Right forelimb (tissue), 1 donor: ENCODE results near the gene APOL2.
"Not testable (repeated sequence)": the region's sequence is repeated elsewhere in the genome, so short reads cannot be mapped to it uniquely, and the experiment has no call there.

Experiments
- DNase-seq: peaks from one replicate; pipeline ENCODE4 v3.0.0-alpha.2; 2018

Gene APOL2

DNA sequence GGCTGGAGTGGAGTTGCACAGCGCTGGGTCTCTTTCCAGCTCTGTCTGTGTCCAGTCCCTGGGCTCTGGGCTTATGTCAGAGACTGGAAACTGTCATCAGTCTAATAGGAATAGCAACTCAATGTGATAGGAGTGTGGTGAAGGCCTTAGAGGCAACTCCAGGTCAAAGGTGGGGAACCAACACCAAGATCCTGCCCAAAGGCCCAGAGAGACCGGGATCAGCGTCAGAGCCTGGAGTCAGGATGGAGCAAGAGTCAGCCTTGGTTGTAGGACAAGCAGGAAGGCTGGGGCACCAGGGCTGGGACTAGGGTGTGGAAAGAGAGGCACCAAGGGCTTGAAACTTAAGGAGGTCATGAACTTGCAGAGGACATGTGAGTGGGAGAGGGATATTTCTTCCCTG, 23.0 kb upstream of the APOL2 start:
- DNase-seq: not testable (repeated sequence)

DNA sequence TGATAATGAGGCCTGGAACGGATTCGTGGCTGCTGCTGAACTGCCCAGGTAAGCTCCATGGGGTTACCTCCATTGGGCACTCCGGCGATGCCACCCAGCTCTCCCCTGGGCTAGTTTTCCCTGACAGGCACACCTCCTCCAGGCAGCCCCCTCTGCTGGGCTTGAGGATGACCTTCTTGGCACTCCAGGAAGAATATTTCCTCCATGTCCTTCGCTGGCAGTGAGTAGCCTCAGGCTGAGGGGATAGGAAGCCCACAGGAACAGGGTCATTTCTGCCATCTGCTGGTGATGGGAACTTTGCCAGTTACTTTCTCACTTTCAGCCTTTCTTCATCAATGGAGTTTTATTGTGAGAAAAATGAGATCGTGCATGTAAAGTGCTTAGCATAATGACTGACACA, 22.3 kb upstream of the APOL2 start:
- DNase-seq: not testable (repeated sequence)

DNA sequence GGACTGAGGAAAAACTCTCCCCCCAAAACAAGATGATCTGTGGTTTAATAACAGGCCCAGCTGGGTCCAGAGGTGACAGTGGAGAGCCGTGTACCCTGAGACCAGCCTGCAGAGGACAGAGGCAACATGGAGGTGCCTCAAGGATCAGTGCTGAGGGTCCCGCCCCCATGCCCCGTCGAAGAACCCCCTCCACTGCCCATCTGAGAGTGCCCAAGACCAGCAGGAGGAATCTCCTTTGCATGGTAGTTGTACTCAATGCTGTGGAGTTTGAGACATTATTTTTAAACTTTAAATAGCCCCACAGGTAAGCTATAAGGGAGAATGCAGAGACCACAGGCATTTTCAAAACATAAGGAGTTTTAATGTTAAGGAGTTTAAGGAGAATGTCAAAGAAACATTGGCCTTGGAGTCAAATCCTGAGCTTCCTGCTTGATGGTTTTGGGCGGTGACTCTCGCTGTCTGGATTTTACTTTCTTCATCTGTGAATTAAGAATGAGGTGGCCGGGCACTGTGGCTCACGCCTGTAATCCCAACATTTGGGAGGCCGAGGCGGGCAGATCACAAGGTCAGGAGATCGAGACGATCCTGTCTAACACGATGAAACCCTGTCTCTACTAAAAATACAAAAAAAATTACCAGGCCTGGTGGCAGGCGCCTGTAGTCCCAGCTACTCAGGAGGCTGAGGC, 20.4 kb upstream of the APOL2 start:
- no peak for DNase-seq

DNA sequence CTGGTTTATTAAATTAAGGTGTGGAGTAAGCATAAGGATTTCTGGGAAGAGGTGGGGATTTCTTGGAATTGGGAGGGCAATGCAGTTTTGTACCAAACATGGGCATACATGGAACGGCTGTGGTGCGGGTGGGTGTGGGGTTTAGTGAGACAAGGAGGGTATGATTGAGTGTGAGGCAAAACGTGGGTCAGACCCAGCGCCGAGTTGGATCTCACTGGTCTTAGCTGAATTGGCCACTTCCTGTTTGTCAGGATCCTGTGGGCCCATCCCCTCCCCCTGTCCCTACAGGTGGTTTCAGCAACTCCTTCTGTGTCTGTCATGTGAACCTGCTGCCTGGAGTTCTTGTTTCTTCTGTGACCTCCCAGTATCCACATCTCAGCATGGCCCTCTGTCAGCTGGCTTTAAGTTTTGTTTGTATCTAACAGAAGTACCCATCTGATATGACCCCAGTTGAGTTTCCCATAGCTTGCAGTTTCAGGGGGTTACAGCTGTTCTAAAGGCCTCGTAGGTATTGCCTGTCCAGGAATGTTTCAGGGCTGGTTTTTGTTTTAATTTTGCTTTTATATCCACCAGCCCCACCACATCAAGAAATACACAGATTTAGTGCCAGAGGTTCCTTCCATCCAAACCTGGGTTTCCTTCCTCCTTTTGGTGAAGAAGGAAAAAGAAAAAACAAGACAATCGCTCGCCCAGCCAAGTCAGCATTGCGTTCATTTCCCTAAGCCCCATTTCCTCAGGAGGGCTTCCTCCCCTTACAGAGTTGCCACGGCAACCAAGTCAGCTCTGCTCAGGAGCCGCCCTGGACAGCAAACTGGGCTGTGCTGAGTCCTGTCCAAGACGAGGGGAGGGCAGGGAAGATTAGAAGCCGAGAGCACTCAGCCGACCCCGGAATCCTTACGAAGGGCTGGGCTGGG, 19.6 kb upstream of the APOL2 start:
- no peak for DNase-seq

DNA sequence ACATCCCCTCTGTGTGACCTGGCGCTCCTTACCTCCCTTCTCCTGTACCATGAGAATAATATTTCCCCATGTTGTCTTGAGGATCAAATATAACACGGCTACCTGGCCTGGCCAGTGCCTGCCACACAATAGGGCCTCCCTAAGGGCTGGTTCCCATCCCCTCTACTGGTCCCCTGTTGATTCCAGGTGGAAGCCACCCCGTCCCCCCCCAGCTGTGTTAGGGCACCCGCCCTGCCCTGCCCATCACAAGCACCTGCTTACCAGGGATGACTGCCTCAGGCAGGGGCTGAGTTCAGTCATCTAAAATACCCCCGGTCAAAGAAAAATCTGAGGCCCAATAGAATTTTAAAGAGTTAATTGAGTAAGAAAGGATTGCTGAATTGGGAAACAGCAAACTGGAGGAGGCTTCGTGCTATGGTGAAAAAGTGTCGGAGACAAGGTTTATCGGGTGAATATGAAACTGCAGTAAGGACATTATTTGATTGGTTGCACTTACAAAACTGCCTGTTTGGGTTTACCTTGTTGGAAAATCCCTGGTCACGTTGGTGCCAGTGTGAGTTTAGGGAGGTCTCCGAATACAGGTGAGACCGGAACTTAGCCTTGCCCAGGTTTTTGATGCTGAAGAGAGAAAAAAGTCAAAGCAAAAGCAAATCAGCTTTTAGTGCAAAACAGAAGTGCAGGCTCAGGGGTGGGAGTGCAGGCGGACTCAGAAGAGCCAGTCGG, 18.8 kb upstream of the APOL2 start:
- DNase-seq: no peak

DNA sequence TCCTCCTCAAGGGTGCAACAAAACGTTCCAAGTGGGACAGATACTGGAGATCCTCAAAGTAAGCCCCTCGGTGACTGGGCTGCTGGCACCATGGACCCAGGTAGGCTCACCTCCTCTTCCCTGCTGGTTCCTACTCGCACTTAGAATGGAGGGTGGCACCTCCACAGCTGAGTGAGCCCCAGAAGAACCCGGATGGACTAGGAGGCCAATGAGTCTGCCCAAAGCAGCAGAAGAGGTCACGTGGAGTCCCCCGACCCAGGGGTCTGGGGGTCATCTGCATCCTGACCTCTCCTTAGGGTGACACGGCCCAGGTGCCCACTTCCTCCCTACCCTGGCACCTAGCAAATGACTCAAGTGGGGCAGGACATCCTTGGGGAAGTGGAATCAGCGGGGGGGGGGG, 18.0 kb upstream of the APOL2 start:
- DNase-seq: no peak

DNA sequence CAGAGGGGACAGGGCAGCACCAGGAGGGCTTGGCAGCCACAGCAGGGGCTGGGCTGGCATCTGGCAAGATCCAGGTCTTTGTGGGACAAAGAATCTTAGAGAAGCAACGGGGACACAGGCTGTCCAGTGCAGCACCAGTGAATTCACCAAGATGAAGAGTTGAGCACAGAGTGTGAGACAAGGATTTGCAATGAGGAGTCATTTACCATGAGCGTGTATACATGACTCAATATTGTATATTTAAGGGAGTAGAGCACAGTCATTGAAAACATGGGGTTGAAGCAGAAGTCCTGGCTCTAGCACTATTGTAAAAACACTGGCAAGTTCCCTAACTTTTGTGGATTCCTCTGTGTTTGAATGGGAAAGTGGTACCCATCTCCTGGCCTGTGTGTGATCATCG, 17.2 kb upstream of the APOL2 start:
- DNase-seq: no peak

DNA sequence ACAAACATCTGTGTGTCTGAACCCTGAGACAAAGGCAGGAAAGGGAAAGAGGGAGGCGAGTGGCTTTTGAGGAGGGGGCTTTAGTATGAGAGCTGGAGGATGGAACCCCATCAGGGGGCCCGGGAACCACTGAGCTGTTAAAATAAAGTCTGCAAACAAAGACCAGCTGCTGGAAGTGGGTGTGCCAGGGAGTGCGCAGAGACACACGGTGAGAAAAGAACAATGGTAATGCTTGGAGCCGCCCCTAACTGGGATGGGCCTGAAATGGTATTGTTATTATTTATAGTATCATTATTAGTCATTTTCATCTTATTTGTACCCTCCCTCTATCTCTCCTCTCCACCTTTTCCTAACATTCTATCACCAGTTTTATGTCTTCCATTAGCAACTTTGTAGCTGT, 16.2 kb upstream of the APOL2 start:
- DNase-seq: not testable (repeated sequence)

DNA sequence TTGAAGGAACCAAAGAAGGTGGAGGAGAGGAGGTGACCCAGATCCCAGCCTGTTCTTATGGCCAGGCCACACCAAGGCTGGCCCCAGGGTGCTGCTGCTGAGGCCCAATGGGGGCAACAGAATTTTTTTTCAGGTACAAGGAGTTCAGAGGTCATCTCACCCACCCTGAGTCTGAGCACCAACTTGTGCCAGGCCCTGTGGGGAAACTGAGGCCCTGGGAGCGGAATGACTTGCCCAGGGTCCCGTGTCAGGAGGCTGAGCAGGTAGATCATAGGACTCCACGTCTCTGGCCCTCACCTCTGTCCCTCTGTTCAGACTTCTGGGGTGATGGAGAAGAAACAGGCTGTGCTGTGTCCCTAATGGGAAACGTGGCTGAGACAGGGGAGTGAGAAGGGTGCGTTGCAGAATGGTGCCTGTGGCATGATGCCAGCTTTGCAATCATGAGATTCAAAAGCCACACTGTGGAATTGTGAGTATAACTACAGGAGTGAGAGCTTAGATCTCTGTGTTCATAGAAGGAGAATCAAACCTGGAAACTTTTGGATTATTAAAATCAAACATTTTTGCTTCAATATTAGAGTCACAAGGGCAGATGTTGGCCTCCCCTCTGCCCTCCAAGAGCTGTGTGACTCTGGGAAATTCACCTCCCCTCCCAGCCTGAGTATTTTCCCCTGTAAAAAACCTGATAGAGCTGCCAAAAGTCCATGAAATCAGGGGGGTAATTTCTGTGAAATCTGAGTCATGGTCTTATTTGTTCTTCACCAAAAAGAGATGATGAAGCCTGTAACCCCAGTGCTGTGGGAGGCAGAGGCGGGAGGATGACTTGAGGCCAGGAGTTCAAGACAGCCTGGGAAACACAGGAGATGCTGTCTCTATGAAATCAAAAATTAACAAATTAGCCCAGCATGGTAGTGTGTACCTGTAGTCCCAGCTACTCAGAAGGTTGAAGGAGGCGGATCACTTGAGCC, 14.5 kb upstream of the APOL2 start:
- no peak for DNase-seq

DNA sequence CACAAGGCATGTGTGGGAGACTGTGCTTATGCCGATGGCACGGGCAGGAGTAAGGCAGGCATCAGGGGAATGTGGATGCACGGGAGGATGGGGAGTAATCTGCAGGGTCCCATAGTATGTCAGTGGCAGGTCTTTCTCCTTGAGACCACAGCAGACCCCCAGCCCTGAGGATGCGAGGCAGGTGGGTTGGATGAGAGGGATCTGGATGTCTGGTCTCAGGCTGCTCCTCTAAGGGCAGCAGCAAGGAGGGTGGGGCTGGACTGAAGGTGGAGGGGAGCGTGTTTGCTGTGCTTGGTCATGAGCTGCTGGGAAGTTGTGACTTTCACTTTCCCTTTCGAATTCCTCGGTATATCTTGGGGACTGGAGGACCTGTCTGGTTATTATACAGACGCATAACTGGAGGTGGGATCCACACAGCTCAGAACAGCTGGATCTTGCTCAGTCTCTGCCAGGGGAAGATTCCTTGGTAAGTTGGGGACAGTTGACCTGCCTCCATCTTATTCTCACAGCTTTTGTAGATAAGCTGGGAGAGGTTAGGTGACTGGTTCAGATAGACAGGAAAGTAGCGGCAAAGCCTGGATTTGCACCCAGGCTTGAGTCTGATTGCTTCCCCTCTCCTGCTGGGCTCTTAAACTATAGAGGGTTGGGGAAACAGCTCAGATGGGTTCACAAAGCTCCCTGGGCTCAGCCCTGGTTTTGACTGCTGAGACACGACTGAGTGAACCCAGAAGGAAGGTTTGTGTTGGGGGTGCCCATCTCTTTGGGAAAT, 13.6 kb upstream of the APOL2 start, which contains the start of gene APOL1:
Gene APOL1, plus strand, starts transcription at position 380 of the 769 bp plus-strand sequence. CDS start 1,823 bp downstream, outside the sequence.
- no peak for DNase-seq

DNA sequence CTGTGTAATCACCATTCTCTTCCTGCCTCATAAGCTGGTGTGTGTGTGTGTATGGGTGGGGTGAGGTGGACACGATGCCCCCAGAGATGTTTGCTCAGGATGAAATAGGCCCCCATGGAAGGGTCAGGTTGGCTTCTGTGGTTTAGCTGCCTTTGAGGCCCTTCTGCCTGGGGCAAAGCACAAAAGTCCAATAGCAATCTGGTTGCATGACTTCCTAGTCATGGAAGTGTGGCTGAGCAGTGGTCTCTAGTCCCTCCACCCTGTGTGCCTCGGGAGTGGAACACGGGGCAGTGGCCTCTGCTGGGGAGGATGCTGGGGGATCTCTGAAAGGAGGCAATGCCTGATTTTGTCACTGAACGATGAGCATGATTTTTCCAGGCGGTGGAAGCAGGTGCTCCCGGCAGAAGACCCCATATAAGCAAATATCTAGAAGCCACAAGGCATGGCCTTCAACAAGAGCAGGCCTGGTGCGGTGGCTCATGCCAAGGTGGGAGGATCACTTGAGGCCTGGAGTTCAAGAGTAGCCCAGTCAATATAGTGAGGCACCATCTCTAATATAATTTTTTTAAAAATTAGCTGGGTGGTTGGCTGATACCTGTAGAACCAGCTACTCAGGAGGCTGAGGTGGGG, 12.8 kb upstream of the APOL2 start:
- DNase-seq: not testable (repeated sequence)

DNA sequence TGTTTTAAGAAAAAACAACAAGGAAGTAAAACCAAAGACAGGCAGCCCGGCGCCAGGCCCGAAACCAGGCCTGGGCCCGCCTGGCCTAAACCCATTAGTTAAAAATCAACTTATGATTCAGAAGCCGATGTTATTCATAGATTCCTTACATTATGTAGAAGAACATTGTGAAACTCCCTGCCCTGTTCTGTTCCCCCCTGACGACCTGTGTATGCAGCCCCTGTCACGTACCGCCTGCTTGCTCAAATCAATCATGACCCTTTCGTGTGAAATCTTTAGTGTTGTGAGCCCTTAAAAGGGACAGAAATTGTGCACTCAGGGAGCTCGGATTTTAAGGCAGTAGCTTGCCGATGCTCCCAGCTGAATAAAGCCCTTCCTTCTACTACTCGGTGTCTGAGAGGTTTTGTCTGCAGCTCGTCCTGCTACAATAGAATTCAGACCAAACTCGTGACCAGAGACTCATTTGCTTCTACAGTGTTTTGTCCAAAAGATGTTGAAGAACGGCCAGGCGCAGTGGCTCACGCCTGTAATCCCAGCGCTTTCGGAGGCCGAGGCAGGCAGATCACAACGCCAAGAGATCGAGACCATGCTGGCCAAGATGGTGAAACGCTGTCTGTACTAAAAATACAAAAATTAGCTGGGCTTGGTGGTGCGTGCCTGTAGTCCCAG, 11.1 kb upstream of the APOL2 start:
- DNase-seq: not testable (repeated sequence)

DNA sequence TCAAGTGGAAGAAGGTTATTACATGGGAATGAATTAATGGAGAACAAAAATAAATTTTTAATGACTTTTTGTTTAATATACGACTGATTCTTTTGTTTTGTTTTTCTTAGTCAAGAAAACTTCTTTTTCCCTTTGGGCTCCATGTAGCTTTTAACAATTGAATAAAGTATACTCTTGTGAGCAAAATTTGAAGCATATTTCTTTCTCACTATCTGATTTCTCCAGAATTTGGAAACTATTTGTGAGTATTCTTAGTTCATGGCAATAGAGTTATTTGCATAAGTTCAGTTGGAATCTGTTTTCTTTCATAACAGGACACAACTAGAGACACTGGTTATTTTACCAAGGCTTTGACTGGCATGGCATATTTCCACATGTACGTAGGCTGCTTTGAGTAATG, 9.8 kb upstream of the APOL2 start:
- no peak for DNase-seq

DNA sequence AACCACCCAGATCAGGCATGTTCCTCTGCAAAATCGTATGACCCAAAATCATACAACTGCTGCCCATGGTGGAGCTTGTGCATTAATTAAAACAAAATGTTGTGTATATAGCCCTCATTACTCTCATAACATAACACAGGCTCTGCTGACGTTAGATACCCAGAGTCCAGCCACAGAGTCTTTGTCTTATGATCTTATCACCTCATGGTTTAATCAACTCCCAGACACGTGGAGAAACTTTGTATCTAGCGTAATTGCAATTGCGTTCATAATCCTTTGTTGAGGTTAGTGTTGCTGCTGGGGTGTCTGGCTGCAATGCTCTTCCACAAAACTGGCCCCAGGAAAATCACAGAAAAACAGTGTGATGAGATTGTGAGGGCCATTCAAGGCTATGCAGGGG, 8.6 kb upstream of the APOL2 start:
- no peak for DNase-seq

DNA sequence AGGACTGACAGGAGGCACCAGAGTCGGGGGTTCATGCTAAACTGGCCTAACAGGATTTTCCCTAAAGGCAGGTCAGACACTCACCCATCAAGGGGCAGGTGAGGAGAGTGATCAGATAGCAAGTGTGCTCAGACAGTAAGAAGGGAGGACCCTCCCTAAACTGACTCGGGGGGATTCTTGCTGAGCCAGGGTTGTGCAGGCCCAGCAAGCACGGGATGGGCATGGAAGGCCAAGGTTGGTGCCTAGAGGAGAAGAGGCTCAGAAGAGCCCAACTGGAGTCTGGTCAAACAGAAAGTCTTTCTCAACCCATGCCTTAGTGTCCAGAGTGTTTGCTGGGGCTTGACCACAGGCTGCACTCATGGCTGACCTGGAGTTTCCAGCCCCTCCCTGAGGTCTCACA, 7.4 kb upstream of the APOL2 start:
- no peak for DNase-seq

DNA sequence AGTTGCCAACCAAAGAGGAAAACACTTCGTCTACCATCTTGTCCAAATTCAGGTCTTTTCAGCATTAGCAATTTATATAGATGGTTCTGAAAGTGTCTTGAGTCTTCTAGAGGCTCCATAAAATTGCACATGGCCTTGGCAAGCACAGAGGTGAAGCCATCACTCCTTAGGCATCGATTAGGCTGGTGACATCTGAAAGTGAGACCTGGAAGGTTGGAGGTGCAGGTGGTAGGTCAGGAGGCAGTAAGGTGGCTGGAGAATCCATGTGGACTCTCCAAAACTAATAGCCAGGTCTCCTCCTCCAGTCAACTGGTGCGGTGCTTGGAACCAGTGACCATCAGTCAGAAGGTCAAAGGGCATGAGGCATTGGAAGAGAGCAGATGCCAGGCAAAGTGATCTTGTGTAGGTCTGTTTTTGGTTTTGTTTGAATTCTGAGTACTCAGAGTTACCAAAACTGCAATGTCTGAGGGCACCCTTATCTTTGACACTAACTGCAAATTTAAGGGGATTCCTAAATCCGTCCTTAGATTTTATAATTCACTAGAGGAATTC, 6.6 kb upstream of the APOL2 start:
- no peak for DNase-seq

DNA sequence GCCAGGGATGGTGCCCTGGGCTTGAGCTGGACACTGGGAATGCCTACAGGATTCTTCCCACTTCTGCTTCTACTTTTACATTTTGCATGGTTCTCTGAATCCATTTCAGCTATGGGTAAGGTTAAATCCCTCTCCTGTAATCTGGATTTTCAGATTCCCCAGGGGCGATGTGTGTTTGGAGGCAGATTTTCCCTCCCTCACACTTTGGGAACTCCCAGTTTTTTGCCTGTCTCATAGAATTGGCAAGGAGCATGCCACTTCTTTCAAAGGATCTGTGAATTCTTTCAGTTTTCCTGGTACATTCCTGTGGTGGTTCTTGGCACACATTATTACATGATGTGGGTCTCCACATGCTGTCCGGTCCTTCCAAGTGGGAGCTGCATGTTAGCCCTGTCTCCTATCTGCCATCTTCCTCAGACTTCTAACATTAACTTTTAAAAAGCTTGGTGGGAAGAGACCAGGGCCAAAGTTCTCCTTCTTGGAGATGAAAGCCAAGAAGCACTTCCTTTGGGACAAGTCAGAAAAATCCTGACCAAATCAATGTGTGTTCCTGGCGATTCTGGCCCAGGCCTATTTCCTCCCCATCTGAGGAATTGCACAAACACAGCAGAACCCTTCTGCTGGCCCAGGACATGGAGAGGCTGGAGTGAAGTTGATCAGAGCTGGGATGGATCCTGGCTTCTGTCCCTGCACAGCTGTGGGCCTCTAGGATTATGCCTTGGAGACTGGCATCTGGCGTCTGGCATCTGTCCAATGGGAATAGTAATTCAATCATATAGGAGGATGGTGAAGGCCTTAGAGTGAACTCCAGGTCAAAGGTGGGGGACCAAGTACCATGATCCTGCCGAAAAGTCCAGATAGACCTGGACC, 5.4 kb upstream of the APOL2 start:
- no peak for DNase-seq

DNA sequence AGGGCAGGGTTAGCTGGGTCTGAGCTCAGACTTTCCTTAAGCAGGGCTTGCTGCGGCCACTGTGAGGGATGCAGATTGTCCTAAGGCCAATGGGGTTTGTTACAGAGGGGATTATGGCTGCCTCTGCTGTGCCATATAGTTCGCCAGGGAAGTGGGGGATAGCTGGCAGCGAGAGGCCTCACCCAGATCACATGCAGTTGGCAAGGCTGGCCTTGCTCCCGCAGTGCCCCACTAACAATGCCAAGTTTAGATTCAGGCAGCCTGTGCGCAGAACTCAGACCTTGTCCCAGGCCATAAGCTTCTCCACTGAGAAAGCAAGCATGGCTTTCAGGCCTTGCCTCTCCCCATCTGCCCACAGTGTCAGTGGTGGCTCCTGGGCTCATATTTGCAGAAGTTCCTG, 4.7 kb upstream of the APOL2 start:
- no peak for DNase-seq

DNA sequence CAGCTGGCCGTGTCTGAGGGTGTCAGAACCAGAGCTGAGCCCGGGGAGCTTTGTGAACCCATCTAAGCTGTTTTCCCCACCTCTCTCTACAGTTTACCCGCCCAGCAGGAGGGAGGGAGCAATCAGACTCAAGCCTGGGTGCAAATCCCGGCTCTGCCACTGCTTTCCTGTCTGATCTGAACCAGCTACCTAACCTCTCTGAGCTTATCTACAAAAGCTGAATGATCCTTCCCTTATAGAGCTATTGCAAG, 252 bp downstream of the APOL2 start:
- no peak for DNase-seq
